ENCODE data around the gene DYRK3. TPM values are rescaled to one million over a fixed set of nuclear protein-coding genes. Genes with fewer than 3 reads are reported as not detected.

DYRK3 gene
- total and polyA plus RNA-seq, 9 of the 15 experiments (the other 6 are each of a cell fraction or from before 2014, with no cell fraction given), result 4.5 to 33.7 (median 25.7) TPM

DNA sequence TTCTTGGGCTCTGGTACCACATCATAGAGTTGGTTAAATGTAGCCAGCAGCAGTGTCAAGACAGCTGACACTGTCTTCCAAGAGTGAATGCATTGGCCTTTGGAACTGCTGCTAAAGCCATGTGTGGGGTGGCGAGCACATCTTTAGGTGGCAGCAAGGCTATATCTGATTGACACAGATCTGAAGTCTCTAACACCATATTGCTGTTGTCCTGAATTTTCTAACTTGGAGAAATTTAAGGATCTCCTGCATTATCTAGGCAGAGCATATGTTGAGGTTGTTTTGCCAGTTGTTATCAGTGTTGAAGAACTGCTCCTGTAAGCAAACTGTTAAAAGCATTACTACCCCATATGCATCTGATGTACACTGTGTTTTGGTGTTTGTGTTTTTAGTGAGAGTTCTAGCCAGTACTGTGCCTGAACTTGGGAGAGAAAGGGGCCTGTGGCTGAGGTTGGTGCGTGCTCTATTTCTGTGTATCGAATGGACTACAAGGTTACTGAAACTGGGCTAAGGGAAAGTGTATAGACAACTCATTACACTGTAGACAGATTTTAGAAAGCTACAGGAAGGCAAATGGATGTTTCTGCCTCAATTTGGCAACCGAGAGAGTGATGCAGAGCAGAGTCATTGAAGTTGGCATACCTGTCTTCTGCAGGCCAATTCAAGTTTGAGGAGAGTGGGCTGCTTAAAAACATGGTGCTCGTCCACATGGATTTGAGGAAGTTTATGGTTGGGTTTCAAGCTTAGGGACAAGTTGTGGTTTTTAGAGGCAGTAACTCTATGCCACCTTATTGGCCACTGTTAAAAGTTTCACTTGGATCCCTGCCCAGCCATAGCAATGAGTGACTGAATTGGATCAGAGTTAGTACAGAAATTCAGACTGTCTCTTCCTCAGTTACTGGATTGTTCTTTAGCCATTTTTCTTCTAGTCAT, 16.9 kb downstream of the DYRK3 start (continued):
- TF ChIP-seq CHD7 (IDR thresholded peaks at IDR 0.05; ENCODE audit: low read depth, low read length) (no peak), TOE1 (IDR thresholded peaks at IDR 0.05; ENCODE audit: borderline replicate concordance) (0 out of 2 replicates have a peak, but pooled peaks have one; percentile 65), TOE1 (CRISPR knock-in tag; IDR thresholded peaks at IDR 0.05; ENCODE audit: borderline replicate concordance, low read depth) (no peak), SUPT5H (IDR thresholded peaks at IDR 0.05) (no peak), ZKSCAN3 (CRISPR knock-in tag; IDR thresholded peaks at IDR 0.05) (no peak), LARP7 (IDR thresholded peaks at IDR 0.05) (no peak), NFYB (IDR thresholded peaks at IDR 0.05; ENCODE audit: extremely low read depth, insufficient read length) (no peak), ZNF766 (CRISPR knock-in tag; conservative IDR thresholded peaks at IDR 0.05) (peak; percentile 81), DDX20 (tag; IDR thresholded peaks at IDR 0.05; ENCODE audit: low read depth) (no peak; the same call in 1 of the 2 replicates), GTF2F1 (IDR thresholded peaks at IDR 0.05; ENCODE audit: low read depth, low read length) (no peak), ZNF76 (CRISPR knock-in tag; IDR thresholded peaks at IDR 0.05; ENCODE audit: borderline replicate concordance) (no peak), ARNT (IDR thresholded peaks at IDR 0.05) (peak; percentile 77 to 95), PHF20 (IDR thresholded peaks at IDR 0.05; ENCODE audit: partially characterized antibody) (no peak), MED1 (CRISPR knock-in tag; IDR thresholded peaks at IDR 0.05; ENCODE audit: borderline replicate concordance) (no peak)
- TF ChIP-seq, protein P1, sequence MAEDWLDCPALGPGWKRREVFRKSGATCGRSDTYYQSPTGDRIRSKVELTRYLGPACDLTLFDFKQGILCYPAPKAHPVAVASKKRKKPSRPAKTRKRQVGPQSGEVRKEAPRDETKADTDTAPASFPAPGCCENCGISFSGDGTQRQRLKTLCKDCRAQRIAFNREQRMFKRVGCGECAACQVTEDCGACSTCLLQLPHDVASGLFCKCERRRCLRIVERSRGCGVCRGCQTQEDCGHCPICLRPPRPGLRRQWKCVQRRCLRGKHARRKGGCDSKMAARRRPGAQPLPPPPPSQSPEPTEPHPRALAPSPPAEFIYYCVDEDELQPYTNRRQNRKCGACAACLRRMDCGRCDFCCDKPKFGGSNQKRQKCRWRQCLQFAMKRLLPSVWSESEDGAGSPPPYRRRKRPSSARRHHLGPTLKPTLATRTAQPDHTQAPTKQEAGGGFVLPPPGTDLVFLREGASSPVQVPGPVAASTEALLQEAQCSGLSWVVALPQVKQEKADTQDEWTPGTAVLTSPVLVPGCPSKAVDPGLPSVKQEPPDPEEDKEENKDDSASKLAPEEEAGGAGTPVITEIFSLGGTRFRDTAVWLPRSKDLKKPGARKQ (CRISPR knock-in tag; IDR thresholded peaks at IDR 0.05), result no peak
